Measurements from ENCODE around the gene GRIK4.

DNA sequence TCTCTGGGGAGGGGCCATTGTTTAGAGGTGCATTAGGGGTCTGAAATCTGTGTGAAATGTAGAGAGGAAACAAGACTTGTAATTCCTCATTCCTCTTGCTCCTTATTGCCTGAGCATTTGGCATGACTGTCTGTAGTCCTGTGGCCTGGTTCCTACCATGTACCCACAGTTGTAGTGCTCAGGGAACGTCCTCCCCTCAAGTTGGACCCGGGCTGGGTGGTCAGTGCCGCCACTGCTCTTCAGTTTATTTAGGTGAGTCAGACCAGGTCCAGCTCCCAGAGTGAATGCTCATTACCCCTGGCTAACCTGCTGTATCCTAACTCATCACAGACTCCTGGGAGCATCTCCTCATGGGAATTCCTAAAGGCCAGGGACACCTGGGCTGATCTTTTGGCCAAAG, 139.8 kb downstream of the GRIK4 start:
- TF ChIP-seq, protein P1, sequence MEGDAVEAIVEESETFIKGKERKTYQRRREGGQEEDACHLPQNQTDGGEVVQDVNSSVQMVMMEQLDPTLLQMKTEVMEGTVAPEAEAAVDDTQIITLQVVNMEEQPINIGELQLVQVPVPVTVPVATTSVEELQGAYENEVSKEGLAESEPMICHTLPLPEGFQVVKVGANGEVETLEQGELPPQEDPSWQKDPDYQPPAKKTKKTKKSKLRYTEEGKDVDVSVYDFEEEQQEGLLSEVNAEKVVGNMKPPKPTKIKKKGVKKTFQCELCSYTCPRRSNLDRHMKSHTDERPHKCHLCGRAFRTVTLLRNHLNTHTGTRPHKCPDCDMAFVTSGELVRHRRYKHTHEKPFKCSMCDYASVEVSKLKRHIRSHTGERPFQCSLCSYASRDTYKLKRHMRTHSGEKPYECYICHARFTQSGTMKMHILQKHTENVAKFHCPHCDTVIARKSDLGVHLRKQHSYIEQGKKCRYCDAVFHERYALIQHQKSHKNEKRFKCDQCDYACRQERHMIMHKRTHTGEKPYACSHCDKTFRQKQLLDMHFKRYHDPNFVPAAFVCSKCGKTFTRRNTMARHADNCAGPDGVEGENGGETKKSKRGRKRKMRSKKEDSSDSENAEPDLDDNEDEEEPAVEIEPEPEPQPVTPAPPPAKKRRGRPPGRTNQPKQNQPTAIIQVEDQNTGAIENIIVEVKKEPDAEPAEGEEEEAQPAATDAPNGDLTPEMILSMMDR (conservative IDR thresholded peaks at IDR 0.05; ENCODE audit: low read length), result no peak
- no peak for TF ChIP-seq EZH2phosphoT487 (IDR thresholded peaks at IDR 0.05; ENCODE audit: borderline replicate concordance, low read depth, low read length)

Data from OCI-LY7 (cell line).